Measurements from ENCODE around the gene MACROD2. TPM values are rescaled to one million over a fixed set of nuclear protein-coding genes. Genes with fewer than 3 reads are reported as not detected.

MACROD2 gene
- total and polyA plus RNA-seq, 2 experiments from 2014 or later, result 2.8 to 4.3 TPM

- Histone ChIP-seq H3K36me3 (ENCODE audit: insufficient read depth) (no peaks in the 10 kb centered on the region), H2AFZ (no peak overlapping the region), H3K4me1 (ENCODE audit: insufficient read depth) (no peaks in the 10 kb centered on the region), H3K79me2 (replicated peaks; ENCODE audit: insufficient read depth) (no peaks in the 10 kb centered on the region), H3K27ac (ENCODE audit: low read depth) (no peak overlapping the region), H4K20me1 (replicated peaks; ENCODE audit: insufficient read depth) (no peaks in the 10 kb centered on the region), H3K27me3 (ENCODE audit: insufficient read depth) (no peaks in the 10 kb centered on the region), H3K4me3 (no peak overlapping the region), H3K4me2 (no peak overlapping the region), H3K9me2 (ENCODE audit: insufficient read depth) (0 out of 2 replicates have a peak, but pooled peaks cover 4% of the 10 kb centered on the region), H3F3A (replicated peaks; ENCODE audit: low read depth) (no peaks in the 10 kb centered on the region)
- H3K9me3 Mint-ChIP-seq, result peaks cover 13% of the 10 kb centered on the region
- H3K27ac Mint-ChIP-seq, result no peak overlapping the region
- H3K27me3 Mint-ChIP-seq (ENCODE audit: insufficient read depth, low read depth, poor library complexity), result no peaks in the 10 kb centered on the region
- ATAC-seq (no peak), DNase-seq (ENCODE audit: low spot score) (no peak)
- TF ChIP-seq, protein P1, sequence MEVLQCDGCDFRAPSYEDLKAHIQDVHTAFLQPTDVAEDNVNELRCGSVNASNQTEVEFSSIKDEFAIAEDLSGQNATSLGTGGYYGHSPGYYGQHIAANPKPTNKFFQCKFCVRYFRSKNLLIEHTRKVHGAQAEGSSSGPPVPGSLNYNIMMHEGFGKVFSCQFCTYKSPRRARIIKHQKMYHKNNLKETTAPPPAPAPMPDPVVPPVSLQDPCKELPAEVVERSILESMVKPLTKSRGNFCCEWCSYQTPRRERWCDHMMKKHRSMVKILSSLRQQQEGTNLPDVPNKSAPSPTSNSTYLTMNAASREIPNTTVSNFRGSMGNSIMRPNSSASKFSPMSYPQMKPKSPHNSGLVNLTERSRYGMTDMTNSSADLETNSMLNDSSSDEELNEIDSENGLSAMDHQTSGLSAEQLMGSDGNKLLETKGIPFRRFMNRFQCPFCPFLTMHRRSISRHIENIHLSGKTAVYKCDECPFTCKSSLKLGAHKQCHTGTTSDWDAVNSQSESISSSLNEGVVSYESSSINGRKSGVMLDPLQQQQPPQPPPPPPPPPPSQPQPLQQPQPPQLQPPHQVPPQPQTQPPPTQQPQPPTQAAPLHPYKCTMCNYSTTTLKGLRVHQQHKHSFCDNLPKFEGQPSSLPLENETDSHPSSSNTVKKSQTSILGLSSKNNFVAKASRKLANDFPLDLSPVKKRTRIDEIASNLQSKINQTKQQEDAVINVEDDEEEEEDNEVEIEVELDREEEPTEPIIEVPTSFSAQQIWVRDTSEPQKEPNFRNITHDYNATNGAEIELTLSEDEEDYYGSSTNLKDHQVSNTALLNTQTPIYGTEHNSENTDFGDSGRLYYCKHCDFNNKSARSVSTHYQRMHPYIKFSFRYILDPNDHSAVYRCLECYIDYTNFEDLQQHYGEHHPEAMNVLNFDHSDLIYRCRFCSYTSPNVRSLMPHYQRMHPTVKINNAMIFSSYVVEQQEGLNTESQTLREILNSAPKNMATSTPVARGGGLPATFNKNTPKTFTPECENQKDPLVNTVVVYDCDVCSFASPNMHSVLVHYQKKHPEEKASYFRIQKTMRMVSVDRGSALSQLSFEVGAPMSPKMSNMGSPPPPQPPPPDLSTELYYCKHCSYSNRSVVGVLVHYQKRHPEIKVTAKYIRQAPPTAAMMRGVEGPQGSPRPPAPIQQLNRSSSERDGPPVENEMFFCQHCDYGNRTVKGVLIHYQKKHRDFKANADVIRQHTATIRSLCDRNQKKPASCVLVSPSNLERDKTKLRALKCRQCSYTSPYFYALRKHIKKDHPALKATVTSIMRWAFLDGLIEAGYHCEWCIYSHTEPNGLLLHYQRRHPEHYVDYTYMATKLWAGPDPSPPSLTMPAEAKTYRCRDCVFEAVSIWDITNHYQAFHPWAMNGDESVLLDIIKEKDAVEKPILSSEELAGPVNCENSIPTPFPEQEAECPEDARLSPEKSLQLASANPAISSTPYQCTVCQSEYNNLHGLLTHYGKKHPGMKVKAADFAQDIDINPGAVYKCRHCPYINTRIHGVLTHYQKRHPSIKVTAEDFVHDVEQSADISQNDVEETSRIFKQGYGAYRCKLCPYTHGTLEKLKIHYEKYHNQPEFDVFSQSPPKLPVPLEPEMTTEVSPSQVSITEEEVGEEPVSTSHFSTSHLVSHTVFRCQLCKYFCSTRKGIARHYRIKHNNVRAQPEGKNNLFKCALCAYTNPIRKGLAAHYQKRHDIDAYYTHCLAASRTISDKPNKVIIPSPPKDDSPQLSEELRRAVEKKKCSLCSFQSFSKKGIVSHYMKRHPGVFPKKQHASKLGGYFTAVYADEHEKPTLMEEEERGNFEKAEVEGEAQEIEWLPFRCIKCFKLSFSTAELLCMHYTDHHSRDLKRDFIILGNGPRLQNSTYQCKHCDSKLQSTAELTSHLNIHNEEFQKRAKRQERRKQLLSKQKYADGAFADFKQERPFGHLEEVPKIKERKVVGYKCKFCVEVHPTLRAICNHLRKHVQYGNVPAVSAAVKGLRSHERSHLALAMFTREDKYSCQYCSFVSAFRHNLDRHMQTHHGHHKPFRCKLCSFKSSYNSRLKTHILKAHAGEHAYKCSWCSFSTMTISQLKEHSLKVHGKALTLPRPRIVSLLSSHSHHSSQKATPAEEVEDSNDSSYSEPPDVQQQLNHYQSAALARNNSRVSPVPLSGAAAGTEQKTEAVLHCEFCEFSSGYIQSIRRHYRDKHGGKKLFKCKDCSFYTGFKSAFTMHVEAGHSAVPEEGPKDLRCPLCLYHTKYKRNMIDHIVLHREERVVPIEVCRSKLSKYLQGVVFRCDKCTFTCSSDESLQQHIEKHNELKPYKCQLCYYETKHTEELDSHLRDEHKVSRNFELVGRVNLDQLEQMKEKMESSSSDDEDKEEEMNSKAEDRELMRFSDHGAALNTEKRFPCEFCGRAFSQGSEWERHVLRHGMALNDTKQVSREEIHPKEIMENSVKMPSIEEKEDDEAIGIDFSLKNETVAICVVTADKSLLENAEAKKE (CRISPR knock-in tag; IDR thresholded peaks at IDR 0.05), result no peak
- no peak for TF ChIP-seq EZH2phosphoT487 (IDR thresholded peaks at IDR 0.05; ENCODE audit: unreplicated experiment)
- no peak for TF ChIP-seq CREB1 (CRISPR knock-in tag; IDR thresholded peaks at IDR 0.05; ENCODE audit: low read depth)
- H3K4me3 Mint-ChIP-seq, result no peak overlapping the region
- no peaks in the 10 kb centered on the region for H3K4me1 Mint-ChIP-seq
- H3K36me3 Mint-ChIP-seq (ENCODE audit: low read depth), result peaks cover 9% of the 10 kb centered on the region
These were observed 1351.5 kb downstream of the MACROD2 start for GRCh38 chr20:15346657-15347280.

DNA sequence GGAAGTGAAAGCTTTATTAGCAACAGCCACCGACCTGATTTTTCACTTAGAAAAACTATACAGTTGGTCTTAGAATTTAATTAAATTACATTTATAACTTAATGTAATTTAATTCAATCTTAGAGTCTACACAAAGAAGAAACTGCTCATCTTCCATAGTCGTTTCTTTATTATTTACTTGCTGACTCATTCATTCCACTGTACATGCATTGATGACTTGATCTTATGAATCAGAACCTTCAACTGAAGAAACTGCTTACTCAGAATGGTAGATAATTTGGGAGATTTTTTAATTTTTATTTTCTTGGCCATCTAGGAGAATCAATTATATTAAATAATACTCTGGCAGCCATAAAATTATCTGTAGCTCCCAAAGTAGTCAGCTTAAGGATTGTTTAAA is 1363.7 kb downstream of the MACROD2 start:
- ATAC-seq, result no peak
- no peak overlapping the region for H3K4me3 ChIP-seq
- no peaks in the 10 kb centered on the region for H3K27me3 Mint-ChIP-seq (ENCODE audit: insufficient read depth, low read depth, poor library complexity)
- TF ChIP-seq EZH2 (IDR thresholded peaks at IDR 0.05; ENCODE audit: low read depth, unreplicated experiment), result no peak
- no peak for TF ChIP-seq EZH2phosphoT487 (IDR thresholded peaks at IDR 0.05; ENCODE audit: unreplicated experiment)
- TF ChIP-seq ZNF331 (CRISPR knock-in tag; IDR thresholded peaks at IDR 0.05; ENCODE audit: low read depth), result no peak
- TF ChIP-seq JUNB (IDR thresholded peaks at IDR 0.05; ENCODE audit: unreplicated experiment), result no peak
- TF ChIP-seq CREB1 (CRISPR knock-in tag; IDR thresholded peaks at IDR 0.05; ENCODE audit: low read depth), result no peak
- no peak for TF ChIP-seq STAT1 (IDR thresholded peaks at IDR 0.05; ENCODE audit: unreplicated experiment)

More for the DNA sequence above, 1363.7 kb downstream of the MACROD2 start:
- H3K79me2 ChIP-seq (replicated peaks; ENCODE audit: insufficient read depth), result no peaks in the 10 kb centered on the region
- Mint-ChIP-seq H3K9me3 (peaks cover 3% of the 10 kb centered on the region; the same call in 1 of the 3 replicates), H3K4me3 (no peak overlapping the region), H3K4me1 (peaks cover 5% of the 10 kb centered on the region; the same call in 2 of the 3 replicates), H3K36me3 (ENCODE audit: low read depth) (no peaks in the 10 kb centered on the region), H3K27ac (no peak overlapping the region)
- H3K27ac ChIP-seq (ENCODE audit: low read depth), result no peak overlapping the region
- no peaks in the 10 kb centered on the region for H3K9me2 ChIP-seq (ENCODE audit: insufficient read depth)
- no peaks in the 10 kb centered on the region for H3K36me3 ChIP-seq (ENCODE audit: insufficient read depth)
- no peaks in the 10 kb centered on the region for H3K27me3 ChIP-seq (ENCODE audit: insufficient read depth)
- H4K20me1 ChIP-seq (replicated peaks; ENCODE audit: insufficient read depth), result no peaks in the 10 kb centered on the region
- H3K4me1 ChIP-seq (ENCODE audit: insufficient read depth), result peaks cover 14% of the 10 kb centered on the region
- no peak overlapping the region for H2AFZ ChIP-seq
- no peak overlapping the region for H3K4me2 ChIP-seq
- no peaks in the 10 kb centered on the region for H3F3A ChIP-seq (replicated peaks; ENCODE audit: low read depth)
- DNase-seq (ENCODE audit: low spot score), result no peak

All from GM23338 (cell line).